ENCODE data around the gene STPG2.
"Not testable (repeated sequence)": the region's sequence is repeated elsewhere in the genome, so short reads cannot be mapped to it uniquely, and the experiment has no call there.

Gene STPG2

GRCh38 chr4:97950836-97951235 is 192.4 kb downstream of the STPG2 start:
- no peak for DNase-seq (ENCODE audit: low spot score)
- no peak for FAIRE-seq

GRCh38 chr4:97942951-97943350 is 200.3 kb downstream of the STPG2 start:
- DNase-seq (ENCODE audit: low spot score): no peak
- FAIRE-seq: no peak

- peak; percentile 12 for DNase-seq (ENCODE audit: low spot score)
Measured at GRCh38 chr4:97942137-97942536, 201.1 kb downstream of the STPG2 start.

GRCh38 chr4:97938141-97938540 is 205.1 kb downstream of the STPG2 start:
- DNase-seq (ENCODE audit: low spot score) (no peak), FAIRE-seq (no peak)

More at GRCh38 chr4:97942137-97942536, 201.1 kb downstream of the STPG2 start:
- FAIRE-seq: no peak

DNA sequence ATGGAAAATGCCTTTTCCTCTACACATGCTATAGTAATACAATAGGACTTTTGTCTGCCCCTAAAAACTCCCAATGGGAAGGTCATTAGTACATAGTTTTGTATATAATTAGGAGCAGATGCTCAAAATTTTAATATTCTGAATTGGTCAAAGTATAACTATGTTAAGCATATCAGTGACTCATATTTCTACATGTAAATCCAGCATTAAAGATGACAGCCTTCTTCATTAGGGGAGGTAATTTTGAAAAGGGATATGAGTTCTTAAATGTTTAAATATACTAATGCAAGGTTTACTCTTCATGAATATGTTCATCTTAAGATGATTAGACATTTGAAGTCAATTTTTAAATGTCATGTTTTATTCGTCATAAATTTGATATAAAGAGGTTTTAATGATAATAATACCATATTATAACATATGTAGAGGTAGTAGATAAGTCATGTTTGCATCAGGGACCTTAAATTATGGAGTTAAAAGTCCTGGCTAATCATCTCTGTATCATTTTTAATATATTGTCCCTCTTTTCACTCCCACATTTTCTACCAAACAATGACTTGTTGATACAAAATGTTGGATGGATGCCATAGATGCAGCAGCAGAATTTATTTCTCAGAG is 218.8 kb downstream of the STPG2 start:
- no peak for DNase-seq (ENCODE audit: low spot score)
- FAIRE-seq: no peak

GRCh38 chr4:97923096-97923495 is 220.2 kb downstream of the STPG2 start:
- FAIRE-seq: no peak
- DNase-seq (ENCODE audit: low spot score): no peak

DNA sequence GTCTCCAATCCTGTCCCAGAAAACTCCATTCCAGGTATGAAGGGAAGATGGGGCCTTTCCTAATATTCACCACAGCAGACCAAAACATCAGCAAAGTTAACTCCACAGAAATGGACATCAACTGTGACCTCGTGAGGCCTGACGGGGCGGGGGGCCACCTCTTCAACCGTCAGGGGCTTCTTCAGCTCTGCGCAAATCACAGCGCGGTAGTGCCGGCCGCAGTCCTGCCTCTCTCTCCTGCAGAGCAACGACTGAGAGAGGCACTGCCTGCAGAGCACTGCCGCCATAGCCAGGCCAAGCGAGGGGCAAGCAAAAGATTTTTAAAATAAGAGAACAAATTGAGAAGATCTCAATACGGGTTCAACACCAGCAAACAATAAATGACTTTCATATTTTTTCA is 226.2 kb downstream of the STPG2 start:
- DNase-seq (ENCODE audit: low spot score) (no peak), FAIRE-seq (no peak)

- no peak for FAIRE-seq
- peak; percentile 6 for DNase-seq (ENCODE audit: low spot score)
Measured at GRCh38 chr4:97912156-97912555, 231.1 kb downstream of the STPG2 start.

DNA sequence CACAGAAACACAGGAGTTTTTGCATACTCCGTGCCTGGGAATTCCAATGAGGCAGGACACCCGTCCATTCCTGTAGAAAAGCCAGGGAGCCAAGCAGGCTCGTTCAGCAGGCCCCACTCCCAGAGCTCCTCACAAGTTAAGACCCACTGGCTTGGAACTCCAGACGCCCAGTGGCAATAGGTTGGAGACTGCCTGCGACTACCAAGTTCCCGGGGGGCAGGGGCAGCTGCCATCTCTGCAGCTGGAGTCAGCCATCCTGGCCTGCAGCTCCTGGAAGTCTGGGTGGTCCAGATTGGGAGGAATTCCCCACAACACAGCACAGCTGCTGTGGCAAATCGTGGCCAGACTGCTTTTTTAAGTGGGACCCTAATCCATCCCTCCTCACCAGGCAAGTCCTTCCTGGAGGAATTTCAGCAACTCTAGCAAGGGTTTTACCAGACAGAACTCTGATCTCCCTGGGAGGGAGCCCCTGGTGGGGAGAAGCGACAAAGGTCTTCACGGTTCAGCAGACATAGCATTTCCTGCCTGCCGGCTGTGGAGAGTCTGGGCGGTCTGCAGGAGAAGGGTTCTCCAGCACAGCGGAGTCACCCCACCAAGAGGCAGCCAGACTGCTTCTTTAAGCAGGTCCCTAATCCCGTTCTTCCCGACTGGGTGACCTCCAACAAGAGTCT is 231.9 kb downstream of the STPG2 start:
- DNase-seq (ENCODE audit: low spot score) (peak; percentile 19), FAIRE-seq (no peak)

DNA sequence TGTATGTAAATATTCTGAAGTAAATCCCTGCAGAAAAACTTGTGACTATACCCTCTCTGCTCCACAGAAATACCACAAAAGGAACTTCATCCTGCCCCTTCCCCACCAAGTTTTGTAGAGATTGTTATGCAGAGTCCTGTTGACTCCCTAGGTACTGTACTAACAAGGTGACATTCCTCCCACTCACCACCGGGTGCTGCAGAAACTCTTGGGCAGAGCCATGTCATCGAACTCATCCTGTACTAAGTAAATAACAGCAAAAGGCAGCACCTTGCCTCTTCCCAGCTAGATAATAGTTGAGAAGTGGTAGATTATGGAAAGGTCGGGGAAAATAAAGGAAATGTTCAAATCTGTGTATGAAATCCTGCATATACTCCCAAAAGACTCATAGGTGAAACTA is 233.3 kb downstream of the STPG2 start:
- DNase-seq (ENCODE audit: low spot score): no peak
- no peak for FAIRE-seq

GRCh38 chr4:97903436-97904189 is 239.7 kb downstream of the STPG2 start:
- DNase-seq (ENCODE audit: low spot score); FAIRE-seq: not testable (repeated sequence)

GRCh38 chr4:97900229-97900628 is 243.0 kb downstream of the STPG2 start:
- FAIRE-seq: no peak
- DNase-seq (ENCODE audit: low spot score): no peak

- FAIRE-seq (no peak), DNase-seq (ENCODE audit: low spot score) (no peak)
Measured at GRCh38 chr4:97892592-97893266, 250.5 kb downstream of the STPG2 start.

DNA sequence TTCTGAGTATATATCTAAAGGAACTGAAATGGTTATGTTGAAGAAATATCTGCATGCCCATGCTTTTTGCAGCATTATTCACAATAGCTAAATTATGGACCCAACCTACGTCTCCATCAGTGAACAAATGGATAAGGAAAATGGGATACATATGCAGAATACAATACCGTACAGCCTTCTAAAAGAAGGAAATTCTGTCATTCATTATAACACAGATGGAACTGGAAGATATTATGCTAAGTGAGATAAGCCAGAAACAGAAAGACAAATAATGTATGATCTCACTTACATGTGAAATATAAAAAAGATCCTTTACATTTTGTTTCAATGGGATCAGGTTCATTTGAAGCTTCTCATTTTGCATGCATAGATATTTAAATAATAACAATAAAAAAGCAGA is 263.3 kb downstream of the STPG2 start:
- FAIRE-seq: no peak
- no peak for DNase-seq (ENCODE audit: low spot score)

- DNase-seq (ENCODE audit: low spot score): no peak
Measured at GRCh38 chr4:97868097-97868496, 275.2 kb downstream of the STPG2 start.

DNA sequence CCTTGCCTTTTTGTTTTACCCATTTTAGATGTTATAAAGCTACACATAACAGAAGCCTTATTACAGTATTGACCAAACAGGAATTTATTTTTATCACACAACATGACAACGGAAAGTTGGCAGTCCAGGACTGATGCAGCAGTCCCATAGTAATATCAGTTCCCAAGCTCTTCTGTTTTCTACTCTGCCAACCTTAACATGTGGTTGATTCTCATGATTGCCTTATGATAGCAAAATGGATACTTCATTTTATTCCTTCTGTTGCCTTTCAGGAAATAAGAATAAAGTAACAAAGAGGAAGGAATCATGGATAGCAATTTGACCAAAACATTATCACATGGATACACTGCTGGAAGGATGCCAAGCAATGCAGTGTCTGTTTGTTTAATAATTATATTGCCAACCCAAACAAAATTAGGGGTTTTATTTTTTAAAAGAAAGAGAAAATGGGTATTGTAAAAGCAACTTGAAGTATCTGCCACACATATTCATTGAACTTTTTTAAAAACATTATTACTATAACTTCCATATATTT is 275.7 kb downstream of the STPG2 start:
- FAIRE-seq (no peak), DNase-seq (ENCODE audit: low spot score) (no peak)

More at GRCh38 chr4:97868097-97868496, 275.2 kb downstream of the STPG2 start:
- FAIRE-seq: no peak

GRCh38 chr4:97866821-97867556 is 276.3 kb downstream of the STPG2 start:
- DNase-seq (ENCODE audit: low spot score) (no peak), FAIRE-seq (no peak)

GRCh38 chr4:97851115-97851514 is 292.2 kb downstream of the STPG2 start:
- DNase-seq (ENCODE audit: low spot score) (no peak), FAIRE-seq (no peak)

DNA sequence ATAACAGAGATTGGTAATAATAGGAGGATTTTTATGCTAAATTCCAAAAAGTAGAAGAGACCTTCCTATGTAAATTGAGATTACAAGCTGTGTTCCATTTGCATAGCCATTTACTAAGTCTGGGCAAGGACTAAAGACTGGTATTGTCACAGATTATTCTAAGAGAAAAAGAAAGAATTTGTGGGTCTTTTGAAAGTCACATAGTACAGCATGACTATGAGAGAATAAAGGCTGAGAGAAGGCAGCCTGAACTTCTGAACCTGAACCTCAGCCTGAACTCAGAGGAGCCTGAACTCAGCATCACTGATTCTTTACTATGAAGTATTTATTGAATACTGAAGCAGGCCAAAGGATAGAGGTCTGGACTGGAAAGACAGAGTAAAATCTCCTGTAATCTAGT is 297.5 kb downstream of the STPG2 start:
- FAIRE-seq: no peak
- DNase-seq (ENCODE audit: low spot score): no peak

DNA sequence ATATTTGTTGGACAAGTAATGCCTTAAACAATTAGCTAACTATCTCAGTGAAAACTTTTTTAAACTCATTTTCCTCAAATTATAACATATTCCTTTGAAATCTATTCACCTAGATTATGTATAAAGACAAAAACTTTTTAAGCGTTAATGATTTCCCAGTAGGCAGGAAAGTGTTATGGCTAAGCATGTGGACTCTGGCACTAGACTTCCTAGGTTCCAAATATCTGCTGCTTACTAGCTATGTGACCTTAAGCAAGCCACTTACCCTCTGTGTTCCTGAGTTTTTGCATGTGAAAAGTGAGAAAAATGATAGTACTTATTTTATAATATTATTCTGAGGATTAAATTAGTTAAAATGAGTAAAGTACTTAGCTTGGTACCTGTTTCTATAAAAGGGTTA is 301.8 kb downstream of the STPG2 start:
- FAIRE-seq: no peak
- no peak for DNase-seq (ENCODE audit: low spot score)

DNA sequence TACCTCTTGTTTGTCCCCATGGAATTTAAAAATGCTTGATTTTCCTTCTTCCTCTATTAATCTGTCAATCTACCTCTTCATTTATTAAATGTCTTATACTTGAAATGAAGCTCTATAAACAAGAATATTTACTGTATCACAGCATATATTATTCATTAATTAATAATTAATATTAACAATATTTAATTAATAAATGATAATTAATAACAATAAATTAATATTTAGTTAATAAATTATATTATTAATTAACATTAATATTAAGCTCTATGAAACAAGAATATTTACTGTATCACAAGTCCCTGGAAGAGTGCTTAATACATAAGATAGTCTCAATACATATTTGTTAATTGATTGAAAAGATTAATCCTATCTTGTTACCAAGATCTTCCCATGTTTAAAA is 306.6 kb downstream of the STPG2 start:
- FAIRE-seq (peak; percentile 50), DNase-seq (ENCODE audit: low spot score) (no peak)
